H9 (cell line): ENCODE measurements around the gene EPB41L4B. TPM values are rescaled to one million over a fixed set of nuclear protein-coding genes. Genes with fewer than 3 reads are reported as not detected.

ENCODE experiments used
- DNase-seq: peaks from one replicate; pipeline ENCODE4 v3.0.0-alpha.2; 2017
- H2AFZ ChIP-seq: one replicate; pipeline ENCODE4 v1.6.1; 2013; ENCODE audit warnings: mild to moderate bottlenecking, low read length, control low read depth, moderate library complexity
- H2AK5ac ChIP-seq: 2 replicates; pipeline ENCODE4 v1.6.1; 2013; ENCODE audit warnings: low read length, control low read depth, mixed read lengths; ENCODE audit not compliant: insufficient read length
- H2BK120ac ChIP-seq: one replicate; pipeline ENCODE4 v1.6.1; 2013; ENCODE audit warnings: low read depth, mild to moderate bottlenecking, low read length, control low read depth, inconsistent platforms; ENCODE audit not compliant: poor library complexity, severe bottlenecking
- H2BK12ac ChIP-seq: 2 replicates; pipeline ENCODE4 v1.6.1; 2013; ENCODE audit warnings: low read length, control low read depth, mixed read lengths, low read depth; ENCODE audit not compliant: insufficient read length
- H2BK15ac ChIP-seq: 2 replicates; pipeline ENCODE4 v1.6.1; 2013; ENCODE audit warnings: low read depth, low read length, control low read depth
- H2BK20ac ChIP-seq: one replicate; pipeline ENCODE4 v1.6.1; 2013; ENCODE audit warnings: low read depth, mild to moderate bottlenecking, low read length, control low read depth, inconsistent platforms; ENCODE audit not compliant: poor library complexity, severe bottlenecking
- H2BK5ac ChIP-seq: 2 replicates; pipeline ENCODE4 v1.6.1; 2013; ENCODE audit warnings: low read length, control low read depth, mixed read lengths; ENCODE audit not compliant: insufficient read length
- H3K14ac ChIP-seq: 2 replicates; pipeline ENCODE4 v1.6.1; 2013; ENCODE audit warnings: low read length, control low read depth; ENCODE audit not compliant: insufficient read depth
- H3K18ac ChIP-seq: 2 replicates; pipeline ENCODE4 v1.6.1; 2013; ENCODE audit warnings: low read depth, mild to moderate bottlenecking, mixed read lengths, low read length, control low read depth; ENCODE audit not compliant: insufficient read length
- H3K23ac ChIP-seq: 2 replicates; pipeline ENCODE4 v1.6.1; 2013; ENCODE audit warnings: low read length, control low read depth, mixed read lengths, low read depth; ENCODE audit not compliant: insufficient read length
- H3K23me2 ChIP-seq: 2 replicates; pipeline ENCODE4 v1.6.1; 2013; ENCODE audit warnings: low read depth, mild to moderate bottlenecking, mixed read lengths, low read length, control low read depth; ENCODE audit not compliant: insufficient read length, poor library complexity, severe bottlenecking
- H3K27ac ChIP-seq: 2 replicates; pipeline ENCODE4 v1.5.1; 2013; ENCODE audit warnings: low read length, control low read depth, mixed read lengths, low read depth; ENCODE audit not compliant: insufficient read length
- H3K27me3 ChIP-seq: 2 replicates; pipeline ENCODE4 v1.6.1; 2013; ENCODE audit warnings: low read length, control low read depth, inconsistent platforms; ENCODE audit not compliant: insufficient read depth
- H3K4ac ChIP-seq: 2 replicates; pipeline ENCODE4 v1.6.1; 2013; ENCODE audit warnings: low read depth, mild to moderate bottlenecking, control low read depth, inconsistent platforms, low read length, moderate library complexity
- H3K4me1 ChIP-seq: 2 replicates; pipeline ENCODE4 v1.6.1; 2013; ENCODE audit warnings: low read length, control low read depth, inconsistent platforms; ENCODE audit not compliant: insufficient read depth
- H3K4me2 ChIP-seq: 2 replicates; pipeline ENCODE4 v1.6.1; 2013; ENCODE audit warnings: low read length, control low read depth, mixed read lengths; ENCODE audit not compliant: insufficient read length, insufficient read depth
- H3K56ac ChIP-seq: 2 replicates; pipeline ENCODE4 v1.6.1; 2013; ENCODE audit warnings: low read depth, mild to moderate bottlenecking, mixed read lengths, low read length, control low read depth; ENCODE audit not compliant: insufficient read length
- H3K79me1 ChIP-seq: 2 replicates; pipeline ENCODE4 v1.6.1; 2013; ENCODE audit warnings: low read depth, mild to moderate bottlenecking, moderate library complexity, low read length, control low read depth, inconsistent platforms; ENCODE audit not compliant: insufficient read depth, poor library complexity, severe bottlenecking
- H3K79me2 ChIP-seq: 2 replicates; pipeline ENCODE4 v1.6.1; 2013; ENCODE audit warnings: low read length, control low read depth, inconsistent platforms; ENCODE audit not compliant: insufficient read depth
- H3K9ac ChIP-seq: 2 replicates; pipeline ENCODE4 v1.6.1; 2013; ENCODE audit warnings: low read length, control low read depth, mixed read lengths; ENCODE audit not compliant: insufficient read length; ENCODE audit errors: extremely low read depth
- H3K9me3 ChIP-seq: one replicate; pipeline ENCODE4 v1.6.1; 2013; ENCODE audit warnings: low read depth, low read length, inconsistent platforms; ENCODE audit not compliant: control insufficient read depth
- H3T11ph ChIP-seq: one replicate; pipeline ENCODE4 v1.6.1; 2013; ENCODE audit warnings: mild to moderate bottlenecking, low read length, control low read depth, inconsistent platforms
- H4K20me1 ChIP-seq: one replicate; pipeline ENCODE4 v1.6.1; 2013; ENCODE audit not compliant: control insufficient read depth, insufficient read length, insufficient read depth
- H4K5ac ChIP-seq: 2 replicates; pipeline ENCODE4 v1.6.1; 2013; ENCODE audit warnings: low read depth, mild to moderate bottlenecking, mixed read lengths, low read length, control low read depth; ENCODE audit not compliant: insufficient read length
- H4K8ac ChIP-seq: replicated peaks from 2 replicates; pipeline ENCODE4 v1.6.1; 2013; ENCODE audit warnings: low read length, control low read depth, mixed read lengths, low read depth; ENCODE audit not compliant: insufficient read length
- H4K91ac ChIP-seq: 2 replicates; pipeline ENCODE4 v1.6.1; 2013; ENCODE audit warnings: low read depth, mild to moderate bottlenecking, moderate library complexity, mixed read lengths, low read length, control low read depth; ENCODE audit not compliant: insufficient read length
- H3K27ac Mint-ChIP-seq, 3 experiments: 2 replicates in 2 of 3; 3 replicates in 1 of 3; pipeline ENCODE4 v1.8.0; 2020 to 2021; ENCODE audit warnings: mixed read lengths in 3 of 3, mild to moderate bottlenecking in 1 of 3, moderate library complexity in 1 of 3
- H3K27me3 Mint-ChIP-seq: 2 replicates; pipeline ENCODE4 v1.8.0; 2021; ENCODE audit warnings: low read depth, mild to moderate bottlenecking, moderate library complexity, mixed read lengths
- H3K36me3 Mint-ChIP-seq, 3 experiments: 2 replicates in 2 of 3; 3 replicates in 1 of 3; pipeline ENCODE4 v1.8.0; 2020 to 2021; ENCODE audit warnings: low read depth in 3 of 3, mixed read lengths in 3 of 3; ENCODE audit not compliant: insufficient read depth in 1 of 3
- H3K4me1 Mint-ChIP-seq, 2 experiments: 2 replicates each; pipeline ENCODE4 v1.8.0; 2020; ENCODE audit warnings: mixed read lengths in 2 of 2
- H3K4me3 Mint-ChIP-seq, 2 experiments: 2 replicates in 1 of 2; 3 replicates in 1 of 2; pipeline ENCODE4 v1.8.0; 2020 to 2021; ENCODE audit warnings: mild to moderate bottlenecking in 2 of 2, mixed read lengths in 2 of 2, moderate library complexity in 1 of 2
- H3K9me3 Mint-ChIP-seq, 2 experiments: 2 replicates in 1 of 2; 3 replicates in 1 of 2; pipeline ENCODE4 v1.8.0; 2020; ENCODE audit warnings: mild to moderate bottlenecking in 2 of 2, mixed read lengths in 2 of 2, moderate library complexity in 1 of 2
- WGBS: extraction: QIAGEN DNeasy Blood & Tissue Kit; methylation state at CpG from one replicate; pipeline ENCODE4 v1.1.7; 2013; ENCODE audit warnings: missing lambda C conversion rate, low lambda C conversion rate, mixed read lengths; ENCODE audit not compliant: insufficient read length; ENCODE audit errors: extremely low coverage; 5-methylcytosine and 5-hydroxymethylcytosine counted together
- total RNA-seq: library from RNA; stranded (reverse); gene quantifications from 2 replicates; pipeline ENCODE4 v1.2.1, GENCODE V29; 2021
- TF ChIP-seq, protein P1 (sequence below): fragments of 200-600 bp; sonication (generic); conservative IDR thresholded peaks from 3 replicates; pipeline ENCODE4 v1.8.0; 2021; ENCODE audit warnings: antibody characterized with exemption, mild to moderate bottlenecking

Gene EPB41L4B
- total RNA-seq, 1 experiment from 2014 or later: 18.9 TPM

DNA sequence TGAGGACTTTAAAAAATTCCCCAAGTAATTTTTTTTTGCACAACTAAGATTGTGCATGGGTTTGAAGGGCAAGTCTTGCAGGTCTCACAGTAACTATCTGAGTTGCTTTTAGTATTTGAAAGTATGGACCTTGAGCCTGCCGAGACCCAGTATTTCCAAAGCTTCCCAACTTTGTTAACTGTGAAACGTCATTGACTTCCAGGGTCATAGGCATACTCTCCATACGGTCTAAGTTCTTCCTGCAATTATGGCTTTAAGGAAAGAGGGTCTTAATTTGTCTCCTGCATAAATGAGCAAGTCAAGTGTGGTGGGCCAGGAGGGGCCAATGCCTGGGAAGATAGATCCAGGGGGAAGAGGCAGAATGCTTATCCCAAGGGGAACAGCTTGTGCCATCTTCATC, 24.0 kb upstream of the EPB41L4B start:
- no peaks in the 10 kb centered on the region; a peak in 1 of 5 replicates for H3K9me3 Mint-ChIP-seq
- no peaks in the 10 kb centered on the region for H3K79me1 ChIP-seq
- H2BK120ac ChIP-seq: no peak overlapping the region
- H2BK5ac ChIP-seq: no peak overlapping the region
- no peak overlapping the region for H3K14ac ChIP-seq
- TF ChIP-seq, protein P1, sequence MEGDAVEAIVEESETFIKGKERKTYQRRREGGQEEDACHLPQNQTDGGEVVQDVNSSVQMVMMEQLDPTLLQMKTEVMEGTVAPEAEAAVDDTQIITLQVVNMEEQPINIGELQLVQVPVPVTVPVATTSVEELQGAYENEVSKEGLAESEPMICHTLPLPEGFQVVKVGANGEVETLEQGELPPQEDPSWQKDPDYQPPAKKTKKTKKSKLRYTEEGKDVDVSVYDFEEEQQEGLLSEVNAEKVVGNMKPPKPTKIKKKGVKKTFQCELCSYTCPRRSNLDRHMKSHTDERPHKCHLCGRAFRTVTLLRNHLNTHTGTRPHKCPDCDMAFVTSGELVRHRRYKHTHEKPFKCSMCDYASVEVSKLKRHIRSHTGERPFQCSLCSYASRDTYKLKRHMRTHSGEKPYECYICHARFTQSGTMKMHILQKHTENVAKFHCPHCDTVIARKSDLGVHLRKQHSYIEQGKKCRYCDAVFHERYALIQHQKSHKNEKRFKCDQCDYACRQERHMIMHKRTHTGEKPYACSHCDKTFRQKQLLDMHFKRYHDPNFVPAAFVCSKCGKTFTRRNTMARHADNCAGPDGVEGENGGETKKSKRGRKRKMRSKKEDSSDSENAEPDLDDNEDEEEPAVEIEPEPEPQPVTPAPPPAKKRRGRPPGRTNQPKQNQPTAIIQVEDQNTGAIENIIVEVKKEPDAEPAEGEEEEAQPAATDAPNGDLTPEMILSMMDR: no peak
- no CpG with 5 or more reads among the region's 3 CpGs for WGBS
- no peaks in the 10 kb centered on the region for H3K36me3 Mint-ChIP-seq
- H3K4me1 Mint-ChIP-seq: peaks cover 10% of the 10 kb centered on the region in 2 experiments
- H3K4me2 ChIP-seq: no peak overlapping the region
- H2BK20ac ChIP-seq: no peak overlapping the region
- no peak overlapping the region for H2AK5ac ChIP-seq
- H3K9ac ChIP-seq: no peak overlapping the region
- H4K20me1 ChIP-seq: no peaks in the 10 kb centered on the region
- no peak overlapping the region for H3K27ac ChIP-seq
- H3K79me2 ChIP-seq: no peaks in the 10 kb centered on the region
- no peak for DNase-seq
- no peak overlapping the region for H3K27ac Mint-ChIP-seq
- no peak overlapping the region for H2BK12ac ChIP-seq
- H4K91ac ChIP-seq: no peak overlapping the region
- no peak overlapping the region for H3K23ac ChIP-seq
- H3K9me3 ChIP-seq: no peaks in the 10 kb centered on the region
- no peak overlapping the region for H3K56ac ChIP-seq
- H3K4me3 Mint-ChIP-seq: no peak overlapping the region
- no peak overlapping the region for H2AFZ ChIP-seq
- no peaks in the 10 kb centered on the region for H3K27me3 ChIP-seq
- H4K5ac ChIP-seq: no peak overlapping the region
- H3K18ac ChIP-seq: no peak overlapping the region
- no peak overlapping the region for H3K4ac ChIP-seq
- H2BK15ac ChIP-seq: no peak overlapping the region
- no peaks in the 10 kb centered on the region for H3K23me2 ChIP-seq
- peaks cover 2% of the 10 kb centered on the region for H3K27me3 Mint-ChIP-seq
- no peak overlapping the region for H4K8ac ChIP-seq
- no peak overlapping the region for H3T11ph ChIP-seq
- H3K4me1 ChIP-seq: peaks cover 5% of the 10 kb centered on the region; the same call in 1 of the 2 replicates
